GM21526 (cell line): ENCODE results near the gene ANKRD29.
"Not testable (repeated sequence)": the region's sequence is repeated elsewhere in the genome, so short reads cannot be mapped to it uniquely, and the experiment has no call there.

Experiments used
- ATAC-seq: cut with Tn5 transposase; IDR thresholded peaks from one replicate; pipeline ENCODE4 v1.9.1; 2021; ENCODE audit warnings: moderate library complexity; ENCODE audit not compliant: unreplicated experiment, low FRiP score

ANKRD29 gene

GRCh38 chr18:23568281-23569138 lies 94.2 kb downstream of the ANKRD29 start:
- no peak for ATAC-seq

DNA sequence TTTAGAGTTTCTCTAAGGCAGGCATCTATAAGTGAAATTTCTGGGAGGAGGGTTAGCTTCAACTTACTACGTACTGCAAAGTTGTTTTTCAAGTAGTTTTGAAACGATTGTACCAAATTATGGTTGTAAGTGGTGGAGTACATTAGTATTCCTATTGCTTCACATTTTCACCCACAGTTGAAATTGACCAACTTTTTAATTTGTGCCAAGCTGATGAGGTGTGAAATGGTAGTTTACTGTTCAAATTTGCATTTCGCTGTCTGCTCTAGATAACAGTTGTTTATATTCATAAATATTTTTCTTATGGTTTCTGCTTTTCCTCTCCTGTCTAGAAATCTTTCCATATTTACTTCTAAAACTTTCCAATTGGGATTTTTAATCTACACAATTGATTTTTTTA lies 95.0 kb downstream of the ANKRD29 start:
- no peak for ATAC-seq

GRCh38 chr18:23565916-23566547 lies 96.7 kb downstream of the ANKRD29 start:
- ATAC-seq = no peak

DNA sequence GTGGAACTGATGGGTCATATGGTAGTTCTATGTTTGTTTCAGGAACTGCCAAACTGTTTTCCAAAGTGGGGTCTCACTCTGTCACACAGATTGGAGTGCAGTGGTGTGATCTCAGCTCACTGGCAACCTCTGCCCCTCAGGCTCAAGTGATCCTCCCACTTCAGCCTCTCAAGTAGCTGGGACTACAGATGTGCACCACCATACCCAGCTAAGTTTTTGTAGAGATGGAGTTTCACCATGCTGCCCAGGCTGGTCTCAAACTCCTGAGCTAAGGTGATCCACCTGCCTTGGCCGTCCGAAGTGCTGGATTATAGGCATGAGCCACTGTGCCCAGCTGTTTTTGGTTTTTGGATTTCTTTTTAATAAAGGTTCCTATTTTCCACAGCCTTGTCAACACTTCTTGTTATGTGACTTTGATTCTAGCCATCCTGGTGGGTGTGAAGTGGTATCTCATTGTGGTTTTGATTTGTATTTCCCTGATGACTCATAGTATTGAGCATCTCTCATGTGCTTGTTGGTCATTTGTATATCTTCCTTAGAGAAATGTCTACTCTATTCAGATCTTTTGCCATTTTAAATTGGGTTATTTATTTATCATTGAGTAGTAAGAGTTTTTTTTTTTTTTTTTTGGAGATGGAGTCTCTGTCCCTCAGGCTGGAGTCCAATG lies 99.2 kb downstream of the ANKRD29 start:
- no peak for ATAC-seq

GRCh38 chr18:23560186-23560585 lies 102.5 kb downstream of the ANKRD29 start:
- no peak for ATAC-seq

DNA sequence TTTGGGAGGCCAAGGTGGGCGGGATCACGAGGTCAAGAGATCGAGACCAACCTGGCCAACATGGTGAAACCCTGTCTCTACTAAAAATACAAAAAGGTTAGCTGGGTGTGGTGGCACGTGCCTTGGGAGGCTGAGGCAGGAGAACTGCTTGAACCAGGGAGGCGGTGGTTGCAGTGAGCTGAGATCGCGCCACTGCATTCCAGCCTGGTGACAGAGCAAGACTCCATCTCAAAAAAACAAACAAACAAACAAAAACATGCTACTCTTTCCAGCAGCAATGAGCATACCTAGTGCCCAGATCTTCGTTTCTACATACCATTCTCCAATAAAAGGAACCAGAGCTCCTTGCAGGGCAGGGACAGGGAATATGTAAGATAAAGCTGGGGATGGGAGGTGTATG lies 105.2 kb downstream of the ANKRD29 start:
- not testable (repeated sequence) for ATAC-seq

DNA sequence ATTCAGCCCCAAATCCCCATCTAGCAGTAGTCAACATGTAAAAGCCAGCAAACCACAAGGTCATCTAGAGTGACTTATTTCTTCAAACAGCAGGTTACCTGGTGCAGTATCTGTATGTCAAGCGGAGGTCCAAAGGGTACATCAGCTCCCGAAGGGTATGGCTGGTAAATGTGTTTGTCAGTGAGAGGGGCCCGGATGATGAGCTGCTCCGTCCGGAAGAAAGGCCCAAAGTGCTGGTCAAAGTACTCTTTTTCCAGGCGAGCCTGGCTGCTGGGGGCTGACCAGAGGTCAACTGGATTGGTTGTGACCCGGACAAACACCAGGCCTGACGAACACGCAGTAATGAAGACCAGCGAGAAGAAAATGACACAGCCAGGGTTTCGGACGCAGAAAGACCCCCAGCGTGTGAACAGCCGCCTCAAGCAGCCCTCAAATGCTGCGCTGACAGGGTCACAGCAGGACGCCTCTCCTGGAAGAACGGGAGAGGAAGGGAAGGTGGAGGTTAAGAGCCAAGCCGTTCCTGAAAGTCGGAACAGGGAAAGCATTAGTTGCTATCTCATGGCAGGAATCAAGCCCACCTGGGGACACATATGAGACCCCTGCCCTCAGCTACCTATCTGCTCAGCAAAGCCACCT lies 106.4 kb downstream of the ANKRD29 start:
- no peak for ATAC-seq

DNA sequence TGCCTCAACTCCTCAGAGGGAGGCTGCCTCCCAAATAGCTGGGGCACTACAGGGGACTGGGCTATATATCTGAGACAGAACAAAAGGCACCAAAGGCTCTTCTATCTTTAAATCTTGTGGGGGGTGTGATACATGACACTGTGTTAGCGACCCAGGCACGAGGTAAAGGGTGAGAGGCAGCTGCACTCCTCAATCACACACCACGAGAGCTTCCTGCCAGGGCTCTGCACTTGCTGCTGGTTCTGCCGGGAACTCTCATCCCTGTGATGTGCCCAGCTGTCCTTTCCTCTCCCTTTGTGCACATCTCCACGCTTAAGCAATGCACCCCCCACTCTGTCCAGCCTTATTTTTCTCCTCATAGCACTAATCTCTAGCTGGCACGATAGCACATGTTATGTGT lies 108.8 kb downstream of the ANKRD29 start:
- ATAC-seq = no peak

DNA sequence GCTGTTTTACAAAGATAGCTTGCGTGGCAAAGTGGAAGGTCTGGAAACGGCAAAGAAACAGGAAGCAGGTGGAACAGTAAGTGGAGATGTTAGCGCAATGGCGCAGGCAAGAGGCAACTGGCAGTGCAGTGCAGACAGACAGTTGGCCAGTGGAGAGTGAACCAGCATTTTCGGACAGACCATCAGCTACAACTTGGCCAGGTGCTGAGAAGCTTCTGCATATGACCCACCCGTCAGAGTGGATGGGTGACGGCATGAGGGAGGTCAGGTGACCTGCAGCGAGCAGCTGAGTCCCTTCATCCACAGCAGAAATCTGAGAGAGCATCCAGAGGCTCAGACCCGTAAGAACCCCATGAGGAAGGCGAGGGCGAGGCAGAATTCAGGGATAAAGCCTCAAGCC lies 110.2 kb downstream of the ANKRD29 start:
- no peak for ATAC-seq

GRCh38 chr18:23551978-23552377 lies 110.7 kb downstream of the ANKRD29 start:
- ATAC-seq = no peak

- ATAC-seq = no peak
Observed at GRCh38 chr18:23550898-23551297, 111.8 kb downstream of the ANKRD29 start.
